RPMI8226 (cell line): ENCODE measurements around the gene SGCG.
"Not testable (repeated sequence)": the region's sequence is repeated elsewhere in the genome, so short reads cannot be mapped to it uniquely, and the experiment has no call there.

Experiments
- DNase-seq: peaks from one replicate; pipeline ENCODE4 v3.0.0-alpha.2; 2015

Gene SGCG, protein sequence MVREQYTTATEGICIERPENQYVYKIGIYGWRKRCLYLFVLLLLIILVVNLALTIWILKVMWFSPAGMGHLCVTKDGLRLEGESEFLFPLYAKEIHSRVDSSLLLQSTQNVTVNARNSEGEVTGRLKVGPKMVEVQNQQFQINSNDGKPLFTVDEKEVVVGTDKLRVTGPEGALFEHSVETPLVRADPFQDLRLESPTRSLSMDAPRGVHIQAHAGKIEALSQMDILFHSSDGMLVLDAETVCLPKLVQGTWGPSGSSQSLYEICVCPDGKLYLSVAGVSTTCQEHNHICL

DNA sequence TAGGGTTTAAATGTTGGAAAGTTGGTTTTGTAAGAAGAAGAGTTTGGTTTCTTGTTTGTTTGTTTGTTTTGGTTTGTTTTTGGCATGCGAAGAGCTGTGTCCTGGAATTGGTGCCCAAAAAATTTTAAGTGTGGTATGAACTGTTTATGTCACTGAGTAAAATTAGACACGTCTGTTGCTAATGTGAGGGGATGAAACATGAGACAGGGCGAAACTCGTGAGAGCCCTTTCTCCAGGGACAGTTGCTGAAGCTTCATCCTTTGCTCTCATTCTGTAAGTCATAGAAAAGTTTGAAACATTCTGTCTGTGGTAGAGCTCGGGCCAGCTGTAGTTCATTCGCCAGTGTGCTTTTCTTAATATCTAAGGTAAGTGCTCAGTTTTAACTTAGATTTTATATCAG is at the start of gene SGCG:
Gene SGCG (plus strand): TSS at position 269 of the 400 bp plus-strand sequence. CDS start 22,716 bp downstream, outside the sequence.
- DNase-seq: no peak

DNA sequence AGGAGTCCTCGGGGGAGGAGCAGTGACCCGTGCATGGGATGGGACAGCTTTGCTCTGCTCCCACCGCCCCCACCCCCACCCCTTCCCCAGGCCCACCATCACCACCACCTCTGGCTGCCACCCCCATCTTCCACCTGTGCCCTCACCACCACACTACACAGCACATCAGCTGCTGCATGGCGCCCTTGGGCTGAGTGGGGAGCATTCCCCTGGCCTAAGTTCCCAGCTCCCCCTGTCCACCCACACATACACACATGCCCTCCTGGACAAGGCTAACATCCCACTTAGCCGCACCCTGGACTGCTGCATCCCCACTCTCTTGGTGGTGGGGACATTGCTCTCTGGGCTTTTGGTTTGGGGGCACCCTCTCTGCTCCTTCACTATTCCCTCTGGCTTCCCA is 46.2 kb upstream of the SGCG start:
- no peak for DNase-seq

DNA sequence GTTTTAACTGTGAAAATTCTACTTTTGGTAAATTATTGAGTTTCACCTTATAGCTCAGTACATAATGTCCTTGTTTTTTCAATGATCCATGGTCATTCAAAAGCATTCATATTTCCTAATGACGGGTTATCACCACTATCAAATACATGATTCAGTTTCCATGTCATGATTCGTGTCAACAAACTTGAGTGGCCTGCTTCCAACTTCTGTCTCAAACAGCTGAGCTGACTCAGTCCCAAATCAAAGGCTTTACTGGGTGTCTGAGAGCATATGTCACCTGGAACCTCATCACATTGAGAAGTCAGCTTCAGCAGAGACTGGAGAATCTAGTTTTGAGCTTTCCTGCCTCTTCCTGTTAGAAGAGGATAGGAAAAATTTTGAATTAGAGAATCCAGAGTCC is 40.3 kb upstream of the SGCG start:
- DNase-seq: no peak

DNA sequence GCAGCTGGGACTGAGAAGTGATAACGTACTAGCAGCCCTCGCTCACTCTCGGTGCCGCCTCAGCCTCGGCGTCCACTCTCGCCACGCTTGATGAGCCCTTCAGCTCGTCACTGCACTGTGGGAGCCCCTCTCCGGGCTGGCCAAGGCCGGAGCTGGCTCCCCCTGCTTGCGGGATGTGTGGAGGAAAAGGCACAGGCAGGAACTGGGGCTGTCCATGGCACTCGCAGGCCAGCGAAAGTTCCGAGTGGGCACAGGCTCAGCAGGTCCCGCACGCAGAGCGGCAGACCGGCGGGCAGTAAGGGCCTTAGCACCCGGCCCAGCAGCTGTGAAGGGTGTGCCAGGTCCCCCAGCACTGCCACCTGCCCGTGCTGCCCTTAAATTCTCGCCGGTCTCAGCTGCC is 38.8 kb upstream of the SGCG start:
- no peak for DNase-seq

DNA sequence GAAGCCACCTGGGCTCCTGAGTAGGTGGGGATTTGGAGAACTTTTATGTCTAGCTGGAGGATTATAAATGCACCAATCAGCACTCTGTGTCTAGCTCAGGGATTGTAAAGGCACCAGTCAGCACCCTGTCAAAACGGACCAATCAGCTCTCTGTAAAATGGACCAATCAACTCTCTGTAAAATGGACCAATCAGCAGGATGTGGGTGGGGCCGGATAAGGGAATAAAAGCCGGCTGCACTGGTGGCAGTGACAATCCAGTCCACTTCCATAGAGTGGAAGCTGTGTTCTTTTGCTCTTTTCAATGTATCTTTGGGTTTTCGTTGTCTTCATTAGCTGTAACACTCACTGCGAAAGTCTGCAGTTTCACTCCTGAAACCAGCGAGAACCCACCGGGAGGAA is 38.2 kb upstream of the SGCG start:
- not testable (repeated sequence) for DNase-seq

DNA sequence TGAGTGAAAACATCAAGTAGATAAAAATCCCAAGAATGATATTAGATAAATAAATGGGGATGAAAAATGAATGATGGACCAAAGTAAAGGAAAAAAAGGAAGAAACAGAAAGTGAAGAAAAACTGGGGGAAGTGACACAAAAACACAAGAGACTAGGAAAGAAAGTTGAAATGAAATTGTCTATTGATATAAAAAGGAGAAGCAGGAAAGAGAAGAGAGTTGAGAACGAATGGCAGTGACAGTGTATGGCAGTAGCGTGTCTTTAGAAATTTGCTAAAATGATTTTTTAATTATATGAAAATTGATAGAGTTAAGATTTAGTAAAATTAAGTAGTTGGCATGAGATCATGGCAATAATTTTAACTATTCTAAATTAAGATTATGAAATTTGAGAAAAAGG is 36.3 kb upstream of the SGCG start:
- no peak for DNase-seq

DNA sequence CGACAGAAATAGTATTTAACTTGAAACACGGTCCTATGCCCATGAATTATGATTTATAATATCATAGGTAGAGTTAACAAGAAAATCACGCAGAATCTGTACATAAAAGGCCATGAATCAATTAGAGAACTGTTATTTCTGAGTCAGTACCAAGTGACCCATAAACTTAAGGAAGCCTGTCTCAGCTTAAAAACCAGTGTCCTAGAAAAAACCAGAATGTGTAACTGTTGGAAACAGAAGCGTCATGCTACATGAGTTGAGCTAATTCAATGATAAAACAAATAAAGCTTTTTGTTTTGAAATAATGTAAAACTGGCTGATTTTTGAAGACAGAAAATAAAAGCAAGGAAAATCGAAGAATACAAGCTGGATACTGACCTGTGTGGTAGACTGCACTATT is 34.8 kb upstream of the SGCG start:
- no peak for DNase-seq

DNA sequence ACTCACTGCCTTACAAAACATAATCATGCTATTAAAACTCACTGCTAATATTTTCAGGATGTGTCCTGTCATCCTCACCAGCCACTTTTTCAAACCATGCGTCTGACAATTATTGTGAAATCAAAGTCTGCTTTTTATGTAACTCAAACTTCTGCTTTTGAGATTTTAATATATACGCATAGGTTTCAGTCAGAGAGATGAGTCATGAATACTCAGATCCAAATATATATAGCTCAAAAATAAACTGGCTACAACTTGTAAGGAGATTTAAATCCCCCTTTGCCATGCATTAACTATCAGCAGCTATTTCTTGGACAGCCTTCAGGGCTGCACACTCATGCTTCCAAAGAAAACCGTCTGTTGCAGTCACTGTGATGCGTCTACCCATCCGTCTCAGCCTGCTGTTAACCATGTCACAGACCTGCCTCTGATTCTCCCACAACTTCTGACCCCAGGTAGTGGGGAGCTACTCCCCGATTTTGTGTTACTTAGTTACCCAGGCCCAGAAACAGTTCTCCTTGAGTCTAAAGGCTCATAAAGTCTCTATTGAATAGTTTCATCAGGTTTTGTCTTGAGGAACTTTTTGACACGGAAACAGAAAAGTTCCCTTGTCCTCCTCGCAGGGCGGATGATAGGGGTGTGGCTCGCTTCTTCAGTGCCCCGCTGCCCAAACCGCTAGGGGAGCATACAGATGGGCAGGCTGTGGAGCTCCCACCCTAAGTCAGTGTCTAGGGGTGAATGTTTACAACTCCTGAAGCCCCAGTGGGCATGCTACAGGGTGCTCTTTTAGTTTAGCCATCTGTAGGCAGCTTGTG is 33.8 kb upstream of the SGCG start:
- DNase-seq: no peak

DNA sequence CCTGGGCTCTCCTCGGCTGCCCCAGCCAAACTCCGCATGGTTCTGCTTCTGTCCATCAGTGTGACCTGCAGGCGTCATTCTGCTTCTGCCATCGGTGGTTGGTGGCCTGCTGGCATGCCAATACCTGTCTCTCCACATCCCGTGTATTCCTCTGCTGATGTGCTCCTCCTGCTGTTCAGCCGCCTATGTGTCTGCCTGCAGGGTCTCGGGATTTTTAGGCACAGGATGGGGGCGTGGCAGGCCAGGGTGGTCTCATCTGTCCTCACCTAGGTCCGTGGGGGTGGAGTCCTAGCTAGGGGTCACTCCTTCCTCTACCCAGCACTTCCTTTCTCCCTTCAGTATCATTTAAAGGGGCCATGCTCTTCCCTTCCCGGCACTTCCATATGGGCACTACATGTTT is 33.0 kb upstream of the SGCG start:
- DNase-seq: no peak

DNA sequence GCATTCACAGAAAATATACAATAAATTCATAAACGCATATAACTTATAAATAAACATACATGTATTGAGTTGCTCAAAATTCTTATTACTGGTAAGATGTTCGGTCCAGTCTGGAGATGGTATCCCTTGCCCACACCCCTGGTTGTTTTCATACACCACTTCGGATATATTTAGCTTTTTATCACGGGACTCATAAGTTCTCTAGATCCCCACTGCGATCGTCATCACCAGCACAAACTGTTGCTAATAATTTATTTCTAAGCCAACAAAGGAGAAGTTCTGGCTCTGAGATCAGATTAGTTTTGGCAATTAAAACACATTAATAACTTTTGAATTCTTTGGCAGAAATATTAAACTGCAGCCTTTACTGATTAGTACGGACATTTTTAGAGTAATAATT is 23.0 kb upstream of the SGCG start:
- DNase-seq: no peak

DNA sequence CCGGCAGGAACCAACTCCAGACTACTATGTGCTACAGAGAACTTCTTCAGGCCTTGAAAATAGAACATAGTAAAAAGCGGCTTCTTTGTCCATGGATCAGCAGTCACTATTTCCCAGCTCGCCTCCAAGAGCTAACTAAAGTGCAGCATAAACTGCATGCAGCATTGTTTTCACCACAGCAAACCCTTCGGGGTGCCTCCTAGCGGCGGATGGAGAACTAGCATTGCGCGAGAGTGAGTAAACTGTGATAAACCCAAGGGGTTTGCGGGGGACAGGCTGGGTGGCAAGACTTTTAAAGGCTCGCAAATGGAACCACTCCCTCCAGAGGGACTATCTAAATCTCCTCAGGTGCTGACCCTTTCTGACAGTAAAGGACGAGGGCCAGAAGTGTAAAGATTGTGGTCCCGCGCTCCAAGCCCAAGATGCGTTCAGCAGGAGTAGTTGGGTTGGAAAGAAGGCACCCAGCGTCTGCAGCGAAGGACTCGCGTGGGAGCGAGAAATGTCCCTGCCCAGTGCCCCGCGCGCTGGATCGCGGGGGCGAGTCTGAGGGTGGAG is 21.5 kb upstream of the SGCG start:
- DNase-seq: peak; percentile 4

DNA sequence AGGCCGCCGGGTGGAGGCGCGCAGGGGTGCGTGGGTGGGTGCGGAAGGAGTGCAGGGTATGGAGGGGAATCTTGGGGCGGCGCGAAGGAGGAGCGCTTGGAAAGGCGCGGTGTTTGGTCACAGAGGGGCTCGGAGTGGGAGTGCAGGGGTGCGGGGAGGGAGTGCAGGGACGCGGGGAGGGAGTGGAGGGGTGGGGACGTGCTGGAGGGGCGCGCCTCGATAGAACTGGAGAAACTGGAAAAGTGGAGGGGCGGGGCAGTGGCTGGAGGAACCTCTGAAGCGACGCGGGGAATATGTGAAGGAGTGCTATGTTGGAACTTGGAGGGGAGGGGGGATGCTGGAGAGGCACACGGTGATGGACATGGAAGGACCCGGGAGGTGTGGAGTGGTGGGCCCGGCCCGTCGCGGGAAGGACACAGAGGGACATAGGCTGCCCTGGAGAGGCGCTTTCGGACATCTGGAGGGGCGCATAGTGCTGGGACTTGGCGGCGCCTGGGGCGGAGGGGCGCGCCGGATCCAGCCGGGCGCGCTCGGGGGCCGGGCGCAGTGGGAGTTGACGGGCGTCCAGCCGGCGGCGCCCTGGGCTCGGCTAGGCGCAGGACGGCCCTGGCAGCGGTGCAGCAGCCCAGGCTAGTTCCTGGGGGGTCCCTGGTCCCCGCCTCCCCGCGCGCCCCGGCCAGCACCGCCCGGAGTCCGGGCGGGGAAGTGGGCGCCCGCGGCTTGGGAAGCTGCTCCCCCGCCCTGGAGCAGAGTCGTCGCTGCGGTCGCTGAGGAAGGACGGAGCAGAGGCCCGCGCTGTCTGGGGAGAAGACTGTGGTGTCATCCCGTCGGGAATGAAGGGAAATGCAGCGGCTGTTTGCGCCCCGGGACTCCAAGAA is 20.8 kb upstream of the SGCG start:
- no peak for DNase-seq

DNA sequence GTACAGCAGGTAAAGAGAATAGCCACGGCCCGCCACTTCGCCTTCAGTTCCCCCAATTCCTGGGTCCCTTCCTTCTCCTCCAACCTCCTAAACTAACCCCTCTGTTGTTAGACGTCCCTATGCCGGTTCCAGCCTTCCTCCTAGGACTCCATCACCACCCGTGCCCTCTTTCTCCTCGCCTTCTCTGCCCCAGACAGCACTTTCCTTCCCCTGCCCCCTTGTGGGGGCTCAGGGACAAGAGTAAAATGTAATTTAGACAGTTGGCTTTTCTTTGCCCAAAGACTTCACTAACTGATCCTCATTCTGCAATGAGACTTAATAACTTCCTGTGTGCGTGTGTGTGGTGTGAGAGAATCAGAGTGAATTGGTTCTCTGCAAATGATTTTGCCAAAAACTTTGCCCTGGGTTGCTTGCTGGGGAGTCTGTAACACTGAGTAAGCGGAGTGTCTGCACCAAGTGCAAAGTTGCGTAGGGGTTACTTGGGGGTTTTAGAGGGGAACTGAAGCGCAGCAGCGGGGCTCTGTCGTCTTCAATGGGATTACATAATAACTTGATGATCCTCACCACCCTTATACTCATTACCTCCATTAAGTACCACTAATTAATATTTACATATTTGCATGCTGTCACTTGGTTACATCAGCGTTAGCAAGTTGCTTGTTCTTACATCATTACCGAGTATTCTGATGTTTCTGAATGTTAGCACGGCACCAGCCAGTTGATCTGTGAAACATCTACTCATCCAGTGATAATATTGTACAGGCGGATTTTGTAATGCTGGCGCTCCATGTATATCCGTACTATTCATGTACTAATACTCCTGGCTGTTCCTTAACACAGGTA is 19.9 kb upstream of the SGCG start:
- DNase-seq: no peak

DNA sequence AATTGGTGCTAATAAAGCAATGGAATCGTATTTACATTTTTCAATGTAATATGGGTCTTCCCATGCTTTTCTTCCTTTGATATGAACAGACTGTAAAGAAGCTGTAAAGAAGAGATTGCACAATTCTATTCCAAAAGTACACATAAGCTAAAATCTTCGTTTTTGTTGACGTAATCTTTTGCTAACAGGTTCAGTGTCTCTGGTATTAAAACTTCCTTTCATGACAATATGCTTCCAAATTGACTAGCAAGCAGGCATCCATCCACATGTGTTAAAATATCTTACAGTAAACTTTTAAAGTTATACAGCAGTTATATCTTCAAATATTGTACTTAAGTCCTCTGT is 19.3 kb upstream of the SGCG start:
- no peak for DNase-seq

DNA sequence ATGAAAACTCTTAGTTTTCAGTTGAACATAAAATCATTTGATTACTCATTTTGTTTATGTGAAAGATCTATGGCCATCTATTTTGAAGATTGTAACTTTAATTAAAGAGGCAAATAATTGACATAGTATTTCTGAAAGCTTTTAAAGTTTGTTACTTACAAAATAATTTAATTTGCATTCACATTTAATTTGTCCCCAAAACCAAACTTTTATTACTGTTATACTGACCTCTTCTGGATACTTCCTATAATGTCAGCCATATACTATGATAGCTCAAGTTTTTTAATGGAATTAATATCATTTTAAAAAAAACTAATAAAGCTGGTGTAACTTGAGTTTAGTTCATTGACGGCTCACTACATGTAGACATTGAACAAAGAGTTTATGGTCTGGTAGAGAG is 4.9 kb upstream of the SGCG start:
- DNase-seq: no peak

DNA sequence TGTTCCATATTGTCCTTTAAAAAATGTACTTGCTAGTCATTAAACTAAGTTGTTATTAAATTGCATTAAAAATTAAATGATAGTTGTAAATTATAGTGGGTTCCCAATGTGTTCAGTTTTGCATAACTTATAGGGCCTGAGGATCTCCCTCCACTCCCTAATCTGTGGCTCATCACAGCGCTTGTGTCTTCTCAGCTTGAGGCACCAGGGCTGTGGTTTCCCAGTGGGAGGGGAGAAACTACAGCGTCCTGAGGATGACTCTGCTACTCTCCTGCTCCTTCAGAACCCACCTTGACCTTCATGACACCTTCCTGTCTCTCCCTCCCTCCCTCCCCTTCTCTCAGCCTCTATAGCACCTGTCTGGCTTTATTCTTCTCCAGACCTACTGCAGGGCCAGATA is 1.4 kb downstream of the SGCG start:
- DNase-seq: no peak

DNA sequence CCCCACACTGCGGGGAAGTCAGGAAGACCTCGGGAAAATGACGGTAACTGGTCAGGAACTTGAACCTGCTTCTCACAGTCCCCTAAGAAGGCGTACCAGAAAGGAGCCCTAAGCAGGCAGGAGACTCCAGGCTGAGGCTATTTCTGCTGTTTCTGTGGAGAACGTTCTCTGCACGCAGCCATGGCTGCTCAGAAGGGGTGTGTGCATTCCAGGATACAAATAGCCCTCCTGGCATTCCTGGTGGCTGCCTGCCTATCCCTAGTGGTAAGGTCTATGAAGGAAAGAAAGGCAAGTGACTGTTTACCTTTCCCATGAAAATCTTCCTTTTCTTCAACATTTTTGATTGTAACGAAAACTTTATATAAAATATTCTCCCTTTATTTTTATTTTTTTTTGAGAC is 2.5 kb downstream of the SGCG start:
- no peak for DNase-seq

DNA sequence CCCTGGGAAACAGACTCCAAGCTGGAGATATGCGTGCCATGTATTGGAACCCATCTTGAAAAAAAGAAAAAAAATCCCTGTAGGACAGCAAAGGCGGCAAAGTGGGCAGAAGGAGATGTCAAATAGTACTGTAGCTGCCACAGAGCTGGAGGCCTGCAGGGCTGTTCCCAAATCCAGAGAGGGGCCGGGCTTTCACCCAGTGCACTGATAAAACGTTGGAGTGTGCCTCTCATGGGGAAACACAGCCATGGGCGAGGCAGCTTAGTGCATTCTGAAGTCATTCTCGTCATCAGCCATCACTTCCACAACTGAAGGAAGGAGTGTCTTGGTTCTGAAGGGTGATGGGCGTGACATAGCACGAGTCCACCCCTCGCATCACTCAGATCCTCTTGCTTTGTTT is 4.8 kb downstream of the SGCG start:
- no peak for DNase-seq

DNA sequence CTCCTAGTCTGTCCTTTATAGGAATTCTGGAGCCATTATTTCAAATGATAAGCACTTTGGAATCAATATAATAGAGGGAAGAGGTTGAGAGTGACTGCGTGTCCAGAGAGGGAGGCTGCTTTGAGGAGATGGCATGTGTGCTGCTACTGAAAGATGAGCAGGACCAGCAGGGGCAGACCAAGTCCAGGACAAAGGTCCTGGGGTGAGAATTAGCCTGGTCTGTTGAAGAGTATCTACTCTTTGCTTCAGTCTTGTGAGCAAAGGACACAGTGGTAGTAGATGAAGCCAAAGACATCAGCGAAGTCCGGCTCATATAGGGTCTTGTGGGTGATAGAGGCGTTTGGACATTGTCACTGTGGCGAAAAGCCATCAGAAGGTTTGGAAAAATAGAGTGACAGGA is 21.1 kb downstream of the SGCG start:
- DNase-seq: no peak

DNA sequence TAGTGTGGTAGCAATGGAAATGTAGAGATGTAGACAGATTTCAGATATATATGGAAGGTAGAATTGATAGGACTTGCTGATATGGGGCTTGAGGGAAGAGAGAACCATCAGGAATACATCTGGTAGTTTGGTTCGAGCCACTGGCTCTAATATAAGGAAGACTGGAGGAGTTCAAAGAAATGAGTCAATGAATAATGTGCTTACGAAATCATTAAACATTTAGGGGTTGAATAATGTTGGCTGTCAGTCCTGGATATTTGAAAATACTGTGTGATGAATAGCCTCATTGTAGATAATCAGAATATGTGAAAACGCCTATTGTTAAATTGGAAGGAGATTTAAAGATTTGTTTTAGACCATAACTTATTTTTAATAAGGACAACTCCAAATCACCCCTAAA is 21.6 kb downstream of the SGCG start:
- no peak for DNase-seq

DNA sequence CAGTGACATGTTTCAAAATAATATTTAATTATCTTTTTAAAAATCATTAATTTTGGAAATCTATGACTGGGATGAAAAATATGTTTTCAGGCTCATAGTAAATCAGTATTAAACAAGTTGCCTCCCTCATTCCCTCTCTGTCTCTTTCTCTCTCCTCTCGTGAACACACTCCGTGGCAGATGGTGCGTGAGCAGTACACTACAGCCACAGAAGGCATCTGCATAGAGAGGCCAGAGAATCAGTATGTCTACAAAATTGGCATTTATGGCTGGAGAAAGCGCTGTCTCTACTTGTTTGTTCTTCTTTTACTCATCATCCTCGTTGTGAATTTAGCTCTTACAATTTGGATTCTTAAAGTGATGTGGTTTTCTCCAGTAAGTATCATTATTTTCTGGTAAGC is 22.7 kb downstream of the SGCG start:
- no peak for DNase-seq

DNA sequence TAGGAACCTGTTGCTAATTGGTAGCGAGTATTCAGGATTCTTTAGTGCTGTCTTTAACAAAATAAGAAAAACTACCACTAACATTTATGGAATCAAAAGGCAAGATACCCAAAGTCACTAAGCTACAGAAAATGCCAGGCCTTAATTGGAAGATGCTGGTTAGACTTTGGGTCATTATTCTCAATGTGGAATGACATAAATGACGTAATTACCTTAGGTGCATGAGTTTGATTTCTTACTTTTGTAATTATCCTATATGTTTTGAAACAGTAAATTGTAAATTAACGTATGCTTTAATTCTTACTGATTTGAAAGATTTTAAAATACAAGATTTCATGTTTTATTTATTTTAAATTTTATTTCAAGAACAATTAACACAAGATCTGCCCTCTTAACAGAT is 25.0 kb downstream of the SGCG start:
- no peak for DNase-seq

DNA sequence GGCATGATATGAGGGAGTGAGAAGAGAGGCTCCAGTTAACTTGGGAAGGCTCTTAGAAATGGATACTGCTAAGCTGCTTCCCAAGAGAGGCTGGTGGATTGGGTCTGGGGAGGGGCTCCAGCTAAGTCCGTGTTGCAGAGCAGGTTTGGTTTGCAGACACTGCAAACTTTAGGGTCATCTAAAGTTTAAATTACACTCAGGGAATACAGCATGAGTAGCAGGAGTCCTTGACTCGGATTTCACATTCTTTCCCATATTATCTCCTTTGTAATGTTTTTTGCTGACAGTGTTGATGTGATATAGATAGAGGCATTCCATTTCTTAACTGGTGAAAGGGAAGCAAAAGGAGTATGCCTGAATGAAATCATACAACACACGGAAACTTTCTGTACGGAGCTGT is 31.9 kb downstream of the SGCG start:
- DNase-seq: no peak
